T-cell (primary cell): Measurements from ENCODE around the gene ETNK2. TPM values are rescaled to one million over a fixed set of nuclear protein-coding genes. Genes with fewer than 3 reads are reported as not detected.

Experiments
- ATAC-seq, 4 experiments: fragments of 200-7000 bp in 3 of 4; fragments of 150-1000 bp in 1 of 4; cut with Tn5 transposase; replicated peaks in 1 of 4; 1 replicate in 3 of 4; 2 replicates in 1 of 4; pipeline ENCODE4 v1.10.0; 2021; ENCODE audit warnings: moderate library complexity in 3 of 4, mild to moderate bottlenecking in 2 of 4, moderate number of reproducible peaks in 1 of 4
- CTCF ChIA-PET, 2 donors: fragments of 300-600 bp; sonication (Branson Sonifier 250); formaldehyde crosslinking; loops; one replicate each; lab custom pipeline; 2022; ENCODE audit warnings: antibody characterized with exemption in 2 of 2; lab: Charles Lee
- POLR2A ChIA-PET, 2 donors: fragments of 300-600 bp; sonication (Branson Sonifier 250); formaldehyde crosslinking; loops; one replicate each; lab custom pipeline; 2022; ENCODE audit warnings: antibody characterized with exemption in 2 of 2; lab: Charles Lee
- DNase-seq, 35 experiments: peaks; one replicate each; pipeline versions ENCODE4 v3.0.0 to v3.0.0-alpha.2; 2013 to 2023
- H3K27ac ChIP-seq: one replicate; pipeline ENCODE4 v1.5.1; 2013; ENCODE audit warnings: low read length
- H3K27me3 ChIP-seq, 2 experiments: replicated peaks in 1 of 2; 1 replicate in 1 of 2; 2 replicates in 1 of 2; pipeline versions ENCODE4 v1.6.1 to v1.7.0; 2013; ENCODE audit warnings: low read length in 1 of 2, mixed read lengths in 1 of 2; ENCODE audit not compliant: control insufficient read depth in 2 of 2, insufficient read depth in 2 of 2; ENCODE audit errors: extremely low read depth in 1 of 2
- H3K36me3 ChIP-seq, 2 donors: 1 replicate in 1 of 2; 2 replicates in 1 of 2; pipeline versions ENCODE4 v1.6.1 to v1.7.0; 2013; ENCODE audit warnings: low read length in 1 of 2; ENCODE audit not compliant: control insufficient read depth in 2 of 2, insufficient read depth in 1 of 2; ENCODE audit errors: extremely low read depth in 1 of 2
- H3K4me1 ChIP-seq, 2 experiments: 1 replicate in 1 of 2; 2 replicates in 1 of 2; pipeline versions ENCODE4 v1.6.1 to v1.7.0; 2013; ENCODE audit warnings: low read length in 2 of 2, mixed read lengths in 1 of 2; ENCODE audit not compliant: insufficient read depth in 2 of 2, control insufficient read depth in 1 of 2; ENCODE audit errors: extremely low read depth in 1 of 2
- H3K4me3 ChIP-seq, 2 donors: 1 replicate in 1 of 2; 2 replicates in 1 of 2; pipeline versions ENCODE4 v1.5.1 to v1.7.0; 2013; ENCODE audit warnings: mild to moderate bottlenecking in 2 of 2, low read length in 1 of 2, moderate library complexity in 1 of 2; ENCODE audit not compliant: control insufficient read depth in 1 of 2; ENCODE audit errors: extremely low read depth in 1 of 2
- H3K9me3 ChIP-seq: 2 replicates; pipeline ENCODE4 v1.7.0; 2013
- H3K27ac Mint-ChIP-seq, 2 donors: one replicate each; pipeline ENCODE4 v1.8.0; 2020 to 2021; ENCODE audit warnings: mild to moderate bottlenecking in 2 of 2, mixed read lengths in 2 of 2
- H3K27me3 Mint-ChIP-seq, 2 donors: one replicate each; pipeline ENCODE4 v1.8.0; 2021 to 2022; ENCODE audit warnings: mixed read lengths in 2 of 2
- H3K36me3 Mint-ChIP-seq: one replicate; pipeline ENCODE4 v1.8.0; 2021; ENCODE audit warnings: mixed read lengths
- H3K4me1 Mint-ChIP-seq, 3 donors: one replicate each; pipeline ENCODE4 v1.8.0; 2020 to 2022; ENCODE audit warnings: mixed read lengths in 3 of 3, mild to moderate bottlenecking in 1 of 3
- H3K4me3 Mint-ChIP-seq, 3 donors: one replicate each; pipeline ENCODE4 v1.8.0; 2020 to 2022; ENCODE audit warnings: mild to moderate bottlenecking in 3 of 3, mixed read lengths in 3 of 3, moderate library complexity in 3 of 3
- H3K9me3 Mint-ChIP-seq, 3 donors: one replicate each; pipeline ENCODE4 v1.8.0; 2020 to 2022; ENCODE audit warnings: mixed read lengths in 3 of 3
- WGBS: methylation state at CpG from one replicate; pipeline ENCODE4 v1.1.5; 2013; ENCODE audit warnings: missing lambda C conversion rate; ENCODE audit not compliant: insufficient coverage; 5-methylcytosine and 5-hydroxymethylcytosine counted together
- total RNA-seq, 35 experiments: library from RNA in 6 of 35; stranded (reverse) in 6 of 35; fragments of 120-200 nt in 1 of 35; gene quantifications; one replicate each; pipeline versions ENCODE4 v1.2.1 to v1.2.4 and lab custom pipeline; 2013 to 2026

ETNK2 gene
- total RNA-seq, 5 donors from 2014 or later (not counting 1 experiment from before 2014, with no cell fraction given): 3.4 to 11.1 (median 4.2) TPM

DNA sequence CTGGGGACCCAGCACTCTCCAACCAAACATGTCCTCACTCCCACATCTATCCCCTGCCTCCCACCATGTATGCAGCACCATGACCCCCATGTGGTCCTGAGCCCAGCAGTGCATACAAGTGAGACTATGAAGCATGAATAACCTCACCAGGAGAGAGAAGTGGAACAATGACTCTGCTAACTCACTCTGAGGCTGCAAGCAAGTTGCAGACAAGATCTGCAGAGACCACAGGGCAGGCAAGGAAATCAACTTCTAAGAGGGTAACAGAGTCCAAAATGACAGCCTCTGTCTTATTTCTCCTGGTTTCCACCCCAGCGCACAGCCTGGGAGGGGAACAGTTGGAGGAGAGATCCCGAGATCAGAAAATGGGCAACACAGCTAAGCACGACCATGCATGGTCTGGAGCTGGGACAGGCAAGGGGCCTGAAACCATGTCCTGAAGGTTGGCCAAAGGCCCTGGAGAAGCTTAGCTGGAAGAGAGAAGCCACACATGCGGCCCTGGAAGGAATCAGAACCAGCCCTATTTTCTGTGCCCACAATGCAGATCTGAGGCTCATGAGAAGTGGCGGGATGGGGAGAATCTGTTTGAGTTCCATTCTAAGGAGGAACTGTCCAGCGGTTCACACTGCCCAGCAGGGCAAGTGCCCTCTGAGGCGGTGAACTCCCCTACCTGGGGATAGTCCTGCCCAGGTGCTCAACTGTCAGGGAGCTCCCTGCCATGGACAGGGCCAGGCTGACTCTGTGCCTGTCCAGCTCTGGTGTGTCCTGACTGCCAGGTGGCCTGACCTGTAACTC lies 26.8 kb upstream of the ETNK2 start:
- H3K4me3 ChIP-seq: no peak overlapping the region
- Mint-ChIP-seq H3K27ac (no peak overlapping the region), H3K9me3 (peaks cover 0 to 5% (median 0%) of the 10 kb centered on the region in 3 donors), H3K36me3 (no peaks in the 10 kb centered on the region), H3K27me3 (peaks cover 9 to 11% of the 10 kb centered on the region in 2 donors), H3K4me3 (no peak overlapping the region), H3K4me1 (no peaks in the 10 kb centered on the region)
- no peaks in the 10 kb centered on the region for H3K9me3 ChIP-seq
- 76% methylated on average over 7 of the region's 7 CpGs for WGBS
- H3K4me1 ChIP-seq: no peaks in the 10 kb centered on the region
- H3K36me3 ChIP-seq: no peaks in the 10 kb centered on the region
- POLR2A ChIA-PET: no interaction called here
- no peak overlapping the region for H3K27ac ChIP-seq
- CTCF ChIA-PET: no interaction called here
- H3K27me3 ChIP-seq: peaks cover 0 to 35% of the 10 kb centered on the region in 2 experiments
- DNase-seq (no peak), ATAC-seq (no peak)

DNA sequence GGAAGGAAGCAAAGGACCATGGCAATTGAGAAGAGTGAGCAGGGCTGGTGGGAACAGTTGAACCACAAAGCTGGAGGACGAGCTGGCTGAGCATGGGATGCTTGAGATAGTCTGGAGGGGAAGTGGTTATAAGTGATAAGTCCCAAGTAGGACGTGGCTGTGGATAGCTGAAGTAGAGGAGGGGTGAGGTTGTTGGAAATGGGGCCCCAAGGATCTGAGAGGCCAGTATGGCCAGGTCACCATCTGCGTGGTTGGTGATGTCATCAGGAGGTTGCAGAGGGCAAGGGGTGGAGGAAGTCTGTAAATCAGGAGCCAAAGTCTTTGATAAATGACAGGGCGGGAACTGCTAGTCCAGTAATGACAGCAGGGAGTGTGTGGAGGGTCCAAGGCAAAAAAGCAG lies 25.3 kb upstream of the ETNK2 start:
- H3K4me3 Mint-ChIP-seq: no peak overlapping the region
- peaks cover 12 to 16% of the 10 kb centered on the region in 2 donors for H3K27me3 Mint-ChIP-seq
- H3K9me3 Mint-ChIP-seq: peaks cover 0 to 15% (median 5%) of the 10 kb centered on the region in 3 donors
- no peaks in the 10 kb centered on the region for H3K4me1 Mint-ChIP-seq
- DNase-seq (no peak), ATAC-seq (no peak)
- H3K27me3 ChIP-seq: peaks cover 0 to 38% of the 10 kb centered on the region in 2 experiments
- 20% methylated on average over 4 of the region's 4 CpGs for WGBS
- no peak overlapping the region for H3K4me3 ChIP-seq
- ChIA-PET POLR2A (interaction anchor here in 1 of 2 donors (0.6 kb wide), 1 partner anchor 1719 kb away, joined by 3 read pairs; no protein-coding TSS in a partner anchor), CTCF (no interaction called here)
- no peak overlapping the region for H3K27ac Mint-ChIP-seq
- no peaks in the 10 kb centered on the region for H3K36me3 ChIP-seq
- H3K9me3 ChIP-seq: no peaks in the 10 kb centered on the region
- H3K4me1 ChIP-seq: no peaks in the 10 kb centered on the region
- no peak overlapping the region for H3K27ac ChIP-seq
- no peaks in the 10 kb centered on the region for H3K36me3 Mint-ChIP-seq

GRCh38 chr1:204176049-204176448 lies 24.2 kb upstream of the ETNK2 start:
- no peak overlapping the region for H3K4me3 Mint-ChIP-seq
- no peaks in the 10 kb centered on the region for H3K4me1 Mint-ChIP-seq
- no peak overlapping the region for H3K4me3 ChIP-seq
- ATAC-seq: no peak
- no peak overlapping the region for H3K27ac ChIP-seq
- H3K9me3 ChIP-seq: no peaks in the 10 kb centered on the region
- peaks cover 0 to 23% (median 12%) of the 10 kb centered on the region in 3 donors for H3K9me3 Mint-ChIP-seq
- no peak overlapping the region for H3K27ac Mint-ChIP-seq
- ChIA-PET POLR2A (no interaction called here), CTCF (no interaction called here)
- peaks cover 0 to 38% of the 10 kb centered on the region in 2 experiments for H3K27me3 ChIP-seq
- no peaks in the 10 kb centered on the region for H3K36me3 Mint-ChIP-seq
- H3K27me3 Mint-ChIP-seq: peaks cover 12 to 16% of the 10 kb centered on the region in 2 donors
- 73% methylated on average over 1 of the region's 5 CpGs for WGBS
- H3K36me3 ChIP-seq: no peaks in the 10 kb centered on the region
- H3K4me1 ChIP-seq: no peaks in the 10 kb centered on the region
- no peak for DNase-seq

- Histone ChIP-seq H3K27me3 (peaks cover 0 to 38% of the 10 kb centered on the region in 2 experiments), H3K4me3 (no peak overlapping the region), H3K36me3 (no peaks in the 10 kb centered on the region), H3K9me3 (no peaks in the 10 kb centered on the region), H3K4me1 (no peaks in the 10 kb centered on the region), H3K27ac (no peak overlapping the region)
- ChIA-PET POLR2A (no interaction called here), CTCF (no interaction called here)
- H3K9me3 Mint-ChIP-seq: peaks cover 0 to 26% (median 18%) of the 10 kb centered on the region in 3 donors
- peaks cover 12 to 16% of the 10 kb centered on the region in 2 donors for H3K27me3 Mint-ChIP-seq
- no peak overlapping the region for H3K4me3 Mint-ChIP-seq
- DNase-seq (no peak), ATAC-seq (no peak)
- H3K36me3 Mint-ChIP-seq: no peaks in the 10 kb centered on the region
- H3K4me1 Mint-ChIP-seq: no peaks in the 10 kb centered on the region
- 79% methylated on average over 3 of the region's 3 CpGs for WGBS
- no peak overlapping the region for H3K27ac Mint-ChIP-seq
These were observed 23.1 kb upstream of the ETNK2 start for GRCh38 chr1:204174958-204175357.

DNA sequence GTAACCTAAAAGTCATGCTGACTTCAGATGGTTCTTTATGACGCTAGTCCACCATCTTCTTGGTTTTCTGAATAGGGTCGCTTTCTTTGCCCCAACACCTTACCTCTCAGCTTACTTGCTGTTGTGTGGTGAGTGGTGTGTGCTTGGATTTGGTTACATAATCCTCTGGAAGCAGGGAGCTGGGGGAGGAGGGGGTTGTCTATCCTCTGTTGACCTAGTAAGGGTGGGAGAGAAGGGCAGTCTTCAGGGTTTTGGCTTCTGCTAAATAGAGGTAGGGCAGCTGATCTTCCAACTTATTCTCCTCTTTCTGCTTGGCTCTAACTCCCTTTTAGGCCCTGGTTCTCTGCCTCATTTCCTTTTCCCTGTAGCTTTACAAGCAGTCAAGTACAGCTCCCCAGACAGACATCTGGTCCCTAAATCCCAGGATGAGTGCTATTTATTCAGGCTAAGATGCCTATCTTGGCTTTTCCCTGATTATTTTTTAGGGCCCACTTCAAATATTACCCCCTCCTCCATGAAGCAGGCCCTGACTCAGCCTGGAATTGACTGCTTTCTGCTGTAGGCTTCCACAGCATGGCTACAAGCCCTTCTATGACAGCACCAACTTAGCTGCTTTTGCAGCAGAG lies 20.7 kb upstream of the ETNK2 start:
- H3K36me3 ChIP-seq: no peaks in the 10 kb centered on the region
- no peaks in the 10 kb centered on the region for H3K9me3 ChIP-seq
- no peak overlapping the region for H3K27ac ChIP-seq
- ChIA-PET CTCF (interaction anchor here in 1 of 2 donors (0.6 to 1.5 kb wide), 3 partner anchors 17 to 173 kb away, joined by 4 to 6 read pairs (median 4); no protein-coding TSS in a partner anchor), POLR2A (no interaction called here)
- no peak for DNase-seq
- peaks cover under 1 to 39% (median 28%) of the 10 kb centered on the region in 3 donors for H3K9me3 Mint-ChIP-seq
- no peak overlapping the region for H3K27ac Mint-ChIP-seq
- no peak for ATAC-seq
- H3K4me3 Mint-ChIP-seq: no peak overlapping the region
- no peaks in the 10 kb centered on the region for H3K36me3 Mint-ChIP-seq
- no peaks in the 10 kb centered on the region for H3K4me1 Mint-ChIP-seq
- peaks cover 11 to 12% of the 10 kb centered on the region in 2 donors for H3K27me3 Mint-ChIP-seq
- WGBS: no CpG with 5 or more reads among the region's 2 CpGs
- no peaks in the 10 kb centered on the region for H3K4me1 ChIP-seq
- H3K4me3 ChIP-seq: no peak overlapping the region
- H3K27me3 ChIP-seq: peaks cover 0 to 26% of the 10 kb centered on the region in 2 experiments

DNA sequence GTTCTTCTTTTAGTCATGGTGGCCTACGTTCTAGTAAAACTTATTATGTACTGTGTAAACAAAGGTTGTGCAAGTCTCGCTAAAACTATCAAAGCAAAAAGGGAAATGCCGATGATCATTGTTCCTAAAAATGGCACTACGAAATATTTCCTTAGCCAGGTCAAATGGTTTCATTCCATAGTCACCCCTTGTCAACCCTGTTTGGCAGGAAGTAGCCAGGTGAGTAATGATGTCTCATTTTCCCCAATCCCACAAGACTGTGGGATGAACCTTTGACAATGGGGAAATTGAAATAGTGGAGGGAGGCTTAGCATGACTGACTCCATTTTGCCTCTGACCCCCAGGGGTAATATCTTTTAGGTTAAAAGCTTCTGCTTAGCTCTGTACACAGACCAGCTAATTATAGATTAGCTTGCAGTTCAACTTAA lies 19.9 kb upstream of the ETNK2 start:
- peaks cover 11 to 12% of the 10 kb centered on the region in 2 donors for H3K27me3 Mint-ChIP-seq
- H3K4me1 ChIP-seq: no peaks in the 10 kb centered on the region
- H3K27me3 ChIP-seq: peaks cover 0 to 18% of the 10 kb centered on the region in 2 experiments
- H3K27ac ChIP-seq: no peak overlapping the region
- WGBS: no CpG with 5 or more reads among the region's 4 CpGs
- no peak overlapping the region for H3K27ac Mint-ChIP-seq
- DNase-seq (no peak), ATAC-seq (no peak)
- H3K36me3 ChIP-seq: no peaks in the 10 kb centered on the region
- no peaks in the 10 kb centered on the region for H3K4me1 Mint-ChIP-seq
- no peaks in the 10 kb centered on the region for H3K36me3 Mint-ChIP-seq
- POLR2A ChIA-PET: no interaction called here
- CTCF ChIA-PET: interaction anchor here (0.9 to 1.5 kb wide), 2 partner anchors 10 to 17 kb away, joined by 4 to 6 read pairs; no protein-coding TSS in a partner anchor
- no peaks in the 10 kb centered on the region for H3K9me3 ChIP-seq
- H3K9me3 Mint-ChIP-seq: peaks cover 3 to 43% (median 31%) of the 10 kb centered on the region in 3 donors
- H3K4me3 Mint-ChIP-seq: no peak overlapping the region
- H3K4me3 ChIP-seq: no peak overlapping the region
